ENCODE measurements around the gene RTTN.
"Not testable (repeated sequence)": the region's sequence is repeated elsewhere in the genome, so short reads cannot be mapped to it uniquely, and the experiment has no call there.

The RTTN gene

DNA sequence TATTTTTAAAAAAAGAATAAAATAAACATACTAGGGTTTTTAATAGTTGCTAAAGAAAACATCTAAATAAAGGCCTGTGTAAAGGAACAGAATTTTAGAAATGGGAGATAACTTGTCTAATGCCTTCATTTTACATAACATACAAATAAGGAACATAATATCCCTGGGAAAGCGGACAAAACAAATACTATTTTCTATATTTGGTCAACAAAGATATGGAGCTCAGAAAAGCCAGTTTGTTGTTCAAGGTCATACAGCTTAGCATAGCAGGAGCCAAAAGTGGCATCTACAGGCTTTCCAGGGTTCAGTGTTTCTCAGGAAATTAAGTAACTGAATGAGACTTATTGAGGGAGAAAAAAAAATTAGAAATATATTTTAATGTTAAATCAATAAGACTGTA lies 184.4 kb downstream of the RTTN start:
- no peak for DNase-seq

DNA sequence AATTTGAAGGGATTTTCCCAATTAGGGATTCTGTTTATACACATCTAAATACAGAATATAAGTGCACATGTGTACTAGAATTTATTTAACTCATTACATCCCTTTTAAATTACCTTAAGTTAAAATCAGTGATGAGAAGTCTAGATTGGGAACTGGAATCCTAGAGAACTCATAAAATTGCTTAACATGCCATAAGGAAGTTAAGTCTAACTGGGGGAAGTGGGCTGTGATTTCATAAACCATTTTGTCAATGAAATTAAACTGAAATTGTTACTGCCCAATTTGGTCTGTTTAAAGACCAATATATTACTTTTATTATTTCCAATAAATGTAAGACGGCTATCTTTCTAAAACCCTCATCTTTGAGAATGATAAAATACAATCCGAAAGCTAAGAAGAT lies 185.5 kb downstream of the RTTN start:
- DNase-seq, result no peak

DNA sequence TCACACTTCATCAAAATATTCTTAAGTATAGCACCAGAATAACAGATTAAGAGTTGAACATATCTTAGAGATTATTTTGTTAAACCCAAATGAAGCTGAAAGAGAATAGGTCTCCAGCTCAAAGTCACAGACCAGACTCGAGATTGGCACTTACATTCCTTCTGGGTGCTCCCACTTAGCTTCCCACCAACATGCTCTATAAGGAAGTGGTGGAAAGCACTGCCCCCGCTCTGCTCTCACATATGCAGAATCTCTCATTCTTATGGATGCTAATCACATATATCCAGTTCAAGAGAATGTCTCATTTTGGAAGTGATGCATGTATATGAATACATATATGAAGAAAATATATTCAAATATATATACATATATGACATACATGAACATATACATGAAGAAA lies 186.4 kb downstream of the RTTN start:
- DNase-seq, result no peak

DNA sequence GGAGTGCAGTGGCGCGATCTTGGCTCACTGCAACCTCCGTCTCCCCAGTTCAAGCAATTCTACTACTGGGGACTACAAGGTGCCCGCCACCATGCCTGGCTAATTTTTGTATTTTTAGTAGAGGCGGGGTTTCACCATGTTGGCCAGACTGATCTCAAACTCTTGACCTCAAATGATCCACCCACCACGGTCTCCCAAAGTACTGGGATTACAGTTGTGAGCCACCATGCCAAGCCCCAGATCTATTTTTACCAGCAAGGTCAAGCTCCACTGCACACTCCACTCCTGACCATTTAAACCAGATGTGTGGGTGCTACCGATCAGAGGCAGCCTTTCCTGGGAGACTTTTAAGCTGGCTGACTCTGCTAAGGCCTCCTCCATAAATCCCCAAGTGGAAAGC lies 190.4 kb downstream of the RTTN start:
- DNase-seq, result no peak

DNA sequence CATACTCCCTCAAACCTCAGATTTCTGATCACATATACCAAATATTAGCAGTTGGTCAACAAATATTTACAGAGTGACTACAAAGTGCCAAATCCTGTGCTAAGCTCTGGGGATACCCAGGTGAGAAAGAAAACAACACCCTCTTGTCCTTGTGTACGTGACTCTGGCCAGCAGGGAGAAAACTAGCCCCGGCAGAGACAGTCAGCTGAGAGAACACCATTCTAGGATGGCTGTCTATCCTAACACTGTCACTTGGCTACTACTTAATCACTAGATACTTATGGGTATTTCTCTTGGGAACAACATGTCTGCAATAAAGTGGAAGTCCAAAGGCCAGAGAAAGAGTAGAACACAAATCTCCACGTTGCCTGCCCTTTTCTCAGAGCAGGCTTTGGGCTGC lies 199.9 kb downstream of the RTTN start:
- DNase-seq, result no peak

DNA sequence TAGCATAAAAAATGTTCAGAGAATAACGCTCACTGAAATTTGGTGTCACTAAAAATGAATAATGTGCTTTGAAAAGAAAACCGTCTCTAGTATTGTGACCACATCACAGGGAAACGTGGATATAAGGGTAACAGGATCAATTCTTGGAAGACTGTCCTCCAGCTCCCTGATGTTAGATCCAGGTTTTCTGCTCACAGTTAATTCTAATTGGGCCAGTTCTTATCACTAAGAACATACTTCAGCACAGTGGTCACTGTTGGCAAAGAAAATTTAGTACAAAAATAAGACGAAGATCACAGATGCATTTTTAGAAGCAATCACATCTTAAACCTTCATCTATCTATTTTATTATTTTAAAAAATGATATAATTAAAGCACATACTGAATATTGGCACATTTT lies 200.8 kb downstream of the RTTN start:
- no peak for DNase-seq

DNA sequence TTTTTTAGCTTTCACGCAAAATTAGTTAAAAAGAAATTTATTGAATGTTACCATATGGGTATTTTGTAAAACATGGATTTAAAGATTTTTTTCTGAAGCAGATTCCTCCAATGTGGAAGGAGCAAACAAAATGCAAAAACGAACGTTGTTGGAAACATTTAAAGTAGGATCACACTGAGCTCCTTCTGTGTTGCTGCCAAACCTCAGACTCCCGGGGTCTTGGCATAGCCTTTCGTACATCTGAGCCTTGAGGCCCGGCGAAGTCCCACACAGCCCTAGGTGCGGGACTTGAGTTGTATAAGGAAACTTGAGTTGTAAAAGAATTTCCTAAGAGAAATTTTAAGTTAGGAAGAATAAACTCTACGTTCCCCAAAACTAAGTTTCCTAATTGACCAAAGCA lies 205.8 kb downstream of the RTTN start:
- DNase-seq, result no peak

DNA sequence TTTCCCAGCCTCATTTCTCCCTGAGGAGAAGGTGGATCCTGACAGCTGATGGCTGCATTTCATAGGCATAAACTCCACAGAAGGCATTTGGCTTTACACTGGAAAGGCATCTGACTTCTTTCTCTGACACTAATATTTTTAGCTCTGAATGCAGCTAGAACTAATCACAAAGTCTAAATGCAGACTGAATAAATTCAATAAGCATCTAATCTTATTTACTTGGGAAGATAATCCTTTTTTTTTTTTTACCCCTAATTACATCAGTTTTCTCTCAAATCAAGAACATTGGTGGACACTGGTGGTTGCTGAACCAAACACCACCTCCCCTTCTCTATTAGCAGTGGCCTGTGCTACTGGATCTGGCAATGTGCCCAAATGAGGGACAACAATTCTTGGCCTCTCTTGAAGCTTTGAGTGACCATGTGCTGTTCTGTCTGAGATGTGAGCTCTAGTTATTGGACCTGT lies 206.9 kb downstream of the RTTN start:
- no peak for DNase-seq

DNA sequence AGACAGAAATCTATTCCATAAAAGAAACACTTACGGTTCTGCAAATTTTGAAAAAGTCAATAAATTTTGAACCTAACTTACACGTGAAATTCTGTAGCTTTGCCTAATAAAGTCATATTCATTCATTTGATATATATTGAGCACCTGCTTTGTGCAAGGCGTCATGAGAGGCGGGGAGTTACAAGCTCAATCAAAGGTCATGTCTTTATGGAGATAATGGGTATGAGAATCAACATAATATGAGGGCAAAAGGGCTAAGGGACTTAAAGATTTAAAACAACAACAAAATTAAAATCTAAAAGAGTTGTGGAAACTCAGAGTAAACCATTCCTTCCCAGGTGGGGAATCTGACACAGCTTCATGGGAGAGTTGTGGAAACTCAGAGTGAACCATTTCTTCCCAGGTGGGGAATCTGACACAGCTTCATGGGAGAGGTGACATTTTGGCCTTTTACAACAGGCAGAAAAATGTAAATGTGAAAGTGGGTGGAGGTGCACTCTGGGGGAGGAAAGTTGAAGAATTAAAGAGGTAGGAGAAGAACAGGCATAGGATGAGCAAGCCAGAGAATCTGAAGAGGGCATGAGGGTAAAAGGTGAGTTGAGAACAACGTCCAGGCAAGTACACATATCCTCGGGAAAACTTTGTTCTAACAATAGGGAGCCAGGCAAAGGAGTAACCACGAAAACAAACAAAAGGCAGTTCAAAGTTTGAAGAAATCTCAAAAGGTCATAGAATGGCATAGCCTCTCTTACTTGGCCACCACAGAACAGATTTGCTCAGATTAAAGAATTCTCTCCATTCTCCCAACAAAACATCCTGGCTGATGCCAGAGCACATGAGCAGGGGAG lies 208.3 kb downstream of the RTTN start:
- no peak for DNase-seq

DNA sequence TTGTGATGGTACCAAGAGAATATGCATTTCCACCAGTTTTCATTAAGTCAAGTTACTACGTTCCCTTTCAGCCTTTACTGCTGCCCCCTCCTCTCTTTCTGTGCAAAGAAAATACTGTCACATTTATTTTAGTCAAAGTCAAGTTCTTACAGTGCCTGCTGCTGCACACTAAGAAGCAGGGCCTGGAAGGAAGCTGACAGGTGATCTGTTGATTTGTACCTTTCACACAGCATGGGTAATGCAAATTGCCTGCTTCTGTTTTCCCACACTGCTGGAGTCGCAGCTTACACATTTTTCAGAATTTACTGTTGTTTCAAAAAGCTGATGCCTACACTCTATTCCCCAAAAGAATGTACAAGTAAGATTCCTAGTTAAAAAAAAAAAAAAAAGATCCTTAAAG lies 209.1 kb downstream of the RTTN start:
- no peak for DNase-seq

DNA sequence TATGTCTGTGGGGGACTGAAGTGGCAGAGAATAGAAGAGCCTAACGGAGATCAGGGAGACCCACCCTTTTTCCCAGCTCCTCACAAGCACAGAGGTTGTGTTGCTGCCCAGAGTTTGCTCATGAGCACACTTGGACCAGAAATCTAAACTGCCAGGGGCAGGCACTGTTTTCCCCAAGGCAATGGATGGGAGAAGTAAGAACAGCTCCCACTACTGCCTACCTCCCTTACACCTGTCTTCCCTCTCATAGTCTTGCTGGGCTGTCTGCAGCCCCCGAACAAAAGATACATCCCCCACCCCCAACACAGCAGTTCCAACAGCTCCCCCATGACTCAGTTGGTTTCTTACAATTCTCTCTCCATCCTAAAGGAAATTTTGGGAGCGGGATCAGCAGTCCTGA lies 209.7 kb downstream of the RTTN start:
- DNase-seq, result no peak

DNA sequence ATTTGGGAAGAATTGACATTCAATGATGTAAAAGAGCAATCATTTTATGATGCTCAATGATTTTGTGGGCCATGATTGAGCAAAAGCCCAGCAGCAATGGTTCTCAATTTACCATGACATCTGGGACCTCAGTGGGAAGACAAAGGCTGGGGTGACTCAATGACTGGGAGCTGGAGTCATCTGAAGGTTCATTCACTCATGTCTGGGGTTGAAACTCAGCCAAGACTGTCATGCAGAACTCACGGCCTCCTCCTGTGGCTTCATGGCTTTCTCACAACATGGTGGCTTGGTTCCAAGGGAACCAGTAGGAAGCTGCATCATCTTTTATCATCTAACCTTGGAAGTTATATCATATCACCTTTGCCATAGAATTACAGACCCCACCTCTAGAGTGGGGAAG lies 212.7 kb downstream of the RTTN start:
- no peak for DNase-seq

DNA sequence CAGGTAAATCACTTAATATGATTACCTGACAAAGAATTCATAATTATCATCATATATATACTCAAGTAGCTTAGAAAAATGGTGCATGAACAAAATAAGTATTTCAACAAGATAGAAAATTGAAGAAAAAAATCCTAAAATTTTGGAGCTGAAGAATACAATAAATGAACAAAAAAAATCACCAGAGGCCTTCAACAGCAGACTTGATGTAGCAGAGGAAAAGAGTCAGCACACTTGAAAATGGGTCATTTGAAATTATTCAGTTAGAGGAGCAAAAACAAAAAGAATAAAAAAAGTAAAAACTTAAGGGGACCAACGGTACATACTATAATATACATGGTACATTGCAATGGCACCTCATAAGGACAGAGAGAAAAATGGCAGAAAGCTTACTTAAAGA lies 217.6 kb downstream of the RTTN start:
- no peak for DNase-seq

DNA sequence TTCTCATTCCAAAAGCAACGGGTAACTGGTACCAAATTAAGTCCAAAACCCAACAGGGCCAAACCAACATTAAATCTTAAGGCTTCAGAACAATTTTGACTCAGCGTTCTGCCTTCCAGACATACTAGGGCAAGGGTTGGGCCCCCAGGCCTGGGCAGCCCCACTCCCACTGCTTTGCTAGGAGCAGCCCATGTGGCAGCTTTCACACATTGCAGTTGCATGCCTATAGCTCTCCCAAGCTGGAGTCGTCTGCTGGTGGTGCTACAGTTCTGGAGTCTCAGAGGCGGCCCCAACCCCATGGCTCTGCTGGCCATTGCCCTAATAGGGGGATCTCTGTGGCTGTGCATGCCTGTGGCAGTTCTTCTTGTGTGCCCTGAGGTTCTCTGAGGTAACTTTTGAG lies 220.2 kb downstream of the RTTN start:
- DNase-seq, result no peak

DNA sequence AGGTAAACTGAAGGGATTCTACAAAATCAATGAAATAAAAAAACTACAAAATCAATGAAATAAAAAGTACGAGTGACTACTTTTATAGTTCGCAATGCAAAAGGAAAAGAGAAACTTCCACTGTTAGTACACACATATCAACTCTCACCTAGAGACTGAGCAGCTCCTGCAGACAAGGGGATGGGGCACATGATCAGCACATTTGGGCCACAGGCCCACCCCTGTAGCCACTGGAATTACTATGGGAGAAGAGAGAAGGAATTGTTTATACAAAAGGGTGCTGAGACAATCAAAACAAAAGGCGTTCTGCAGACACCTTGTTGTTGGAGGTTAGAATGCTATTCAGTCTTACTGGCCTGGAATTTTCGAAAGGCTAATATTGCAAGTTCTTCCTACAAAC lies 223.1 kb downstream of the RTTN start:
- DNase-seq, result no peak

DNA sequence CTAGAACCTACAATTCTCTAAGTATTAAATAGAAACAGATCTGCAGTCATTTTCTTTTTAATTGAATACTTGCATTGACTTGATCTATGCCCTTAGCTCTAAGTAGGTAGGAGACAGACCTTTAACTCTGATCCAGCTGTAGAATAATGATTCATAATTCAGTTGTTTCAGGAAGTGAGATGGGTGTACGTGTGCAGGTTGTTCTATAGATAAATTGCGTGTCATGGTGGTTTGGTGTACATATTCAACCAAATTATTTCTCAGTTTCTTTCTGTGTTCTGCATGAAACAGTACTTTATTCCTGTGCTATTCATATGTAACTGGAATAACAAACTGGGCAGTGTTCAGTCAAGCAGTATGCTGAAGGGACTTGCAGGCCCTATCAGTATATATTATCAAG lies 223.5 kb downstream of the RTTN start:
- no peak for DNase-seq

DNA sequence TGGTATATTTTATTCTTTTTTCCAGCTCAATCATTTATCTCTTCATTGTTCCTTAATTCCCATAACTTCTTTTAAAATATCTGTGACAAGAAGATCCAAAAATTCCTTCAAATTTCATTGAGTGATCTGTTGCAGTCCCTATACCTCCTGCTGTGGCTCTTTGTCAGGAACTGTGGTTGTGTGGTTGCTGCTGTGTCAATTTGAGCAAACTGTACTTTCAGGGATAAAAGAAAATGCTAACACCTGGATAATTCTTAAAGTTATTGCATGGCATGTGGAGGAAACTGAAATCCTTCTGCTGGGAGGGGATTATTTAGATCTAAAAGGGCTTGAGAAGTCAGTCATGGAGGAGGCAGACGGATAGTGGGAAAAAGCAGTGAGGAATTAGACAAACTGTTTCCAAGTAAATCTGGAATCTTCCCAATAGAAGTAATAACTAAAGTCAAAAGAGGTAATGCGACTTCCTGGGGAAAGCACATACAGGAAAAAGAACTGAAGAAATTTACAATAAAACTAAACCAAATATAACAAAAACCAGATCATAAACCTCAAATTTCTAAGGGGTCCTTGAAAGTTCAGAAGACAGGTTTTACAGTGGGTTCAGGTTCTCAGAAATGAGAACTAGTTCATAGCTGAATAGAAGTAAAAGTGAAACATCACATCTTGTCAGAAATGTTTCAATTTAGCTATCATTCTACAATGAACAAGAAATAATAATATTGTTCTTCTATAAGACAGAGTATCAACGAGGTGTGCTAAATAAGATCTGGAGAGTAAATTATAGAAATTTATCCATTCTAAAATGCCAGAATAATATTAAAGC lies 224.3 kb downstream of the RTTN start:
- no peak for DNase-seq

DNA sequence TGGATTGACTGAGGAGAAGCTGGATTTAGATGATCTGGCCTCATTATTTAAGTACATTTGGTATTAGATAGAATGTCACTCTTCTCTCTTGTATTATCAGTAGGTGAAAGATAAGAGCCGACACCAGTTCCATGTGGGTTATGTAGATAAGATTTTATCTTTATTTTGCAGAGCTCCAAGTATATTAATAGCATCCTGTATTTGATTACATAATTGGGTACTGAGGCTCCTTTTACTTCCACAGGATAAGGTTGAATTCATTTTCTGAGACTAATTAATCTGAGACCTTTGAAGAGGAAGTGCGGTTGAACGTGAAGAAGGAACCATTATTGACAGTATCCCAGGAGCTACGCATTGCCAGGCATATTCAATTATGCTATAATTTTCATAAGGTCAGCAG lies 225.0 kb downstream of the RTTN start:
- no peak for DNase-seq

DNA sequence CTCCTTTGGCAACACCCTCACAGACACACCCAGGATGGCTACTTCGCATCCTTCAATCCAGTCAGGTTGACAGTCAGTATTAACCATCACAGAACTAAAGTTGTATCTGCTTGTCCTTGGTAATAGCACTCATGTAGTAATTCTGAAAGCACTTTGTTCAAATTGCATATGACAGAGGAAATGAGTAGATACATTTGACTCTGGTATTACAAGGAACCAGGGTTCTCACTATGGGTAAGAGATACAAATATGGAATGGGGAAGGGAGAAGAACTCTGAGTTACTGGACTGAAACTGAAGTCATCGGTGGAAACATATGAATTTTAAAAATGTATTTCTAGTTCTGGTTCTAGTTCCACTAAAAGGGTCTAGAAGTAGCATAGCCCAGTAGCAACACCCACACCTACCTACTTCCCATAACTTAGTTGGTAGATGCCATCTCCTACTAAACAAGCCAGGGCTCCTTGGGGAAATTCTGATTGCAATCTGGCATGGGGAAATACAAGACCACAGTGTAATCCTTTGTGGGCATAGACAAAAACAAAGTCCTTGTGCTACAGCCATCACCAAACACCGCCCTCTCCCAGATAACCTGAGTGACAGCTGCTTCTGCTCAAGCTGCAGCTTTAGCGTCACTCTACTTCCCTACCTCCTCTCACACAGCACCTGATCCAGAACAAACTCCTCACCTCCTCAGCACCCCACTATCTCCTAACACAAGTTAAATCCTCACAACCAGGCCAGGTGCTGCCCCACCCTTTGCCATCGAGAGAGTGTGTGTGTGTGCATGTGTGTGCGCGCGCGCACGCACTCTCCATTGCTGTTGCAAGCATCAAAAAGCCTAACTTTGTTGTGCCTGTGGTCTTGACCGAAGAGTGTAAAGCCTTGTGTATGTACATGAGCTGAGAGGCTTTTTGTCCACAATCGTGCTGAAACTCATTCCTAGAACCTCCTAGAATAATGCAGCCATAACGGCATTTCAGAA lies 226.5 kb downstream of the RTTN start:
- DNase-seq, result no peak

DNA sequence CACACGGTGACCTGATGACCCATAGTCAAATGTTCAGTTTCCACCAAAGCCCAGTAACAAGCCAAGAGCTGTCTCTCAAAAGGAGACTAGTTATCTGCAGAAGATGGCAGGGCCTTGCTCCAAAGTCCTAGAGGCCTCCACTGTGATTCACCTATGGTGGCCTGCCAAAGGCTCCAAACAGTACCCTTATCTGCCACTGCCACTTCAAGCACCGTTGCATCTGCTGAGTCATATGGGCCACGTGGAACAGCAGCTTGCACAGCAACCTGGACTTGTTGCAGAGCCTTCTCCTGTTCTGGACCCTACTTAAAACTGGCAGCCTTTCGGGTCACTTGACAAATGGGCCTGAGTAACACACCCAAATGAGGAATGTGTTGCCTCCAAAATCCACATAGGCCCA lies 230.2 kb downstream of the RTTN start:
- not testable (repeated sequence) for DNase-seq

DNA sequence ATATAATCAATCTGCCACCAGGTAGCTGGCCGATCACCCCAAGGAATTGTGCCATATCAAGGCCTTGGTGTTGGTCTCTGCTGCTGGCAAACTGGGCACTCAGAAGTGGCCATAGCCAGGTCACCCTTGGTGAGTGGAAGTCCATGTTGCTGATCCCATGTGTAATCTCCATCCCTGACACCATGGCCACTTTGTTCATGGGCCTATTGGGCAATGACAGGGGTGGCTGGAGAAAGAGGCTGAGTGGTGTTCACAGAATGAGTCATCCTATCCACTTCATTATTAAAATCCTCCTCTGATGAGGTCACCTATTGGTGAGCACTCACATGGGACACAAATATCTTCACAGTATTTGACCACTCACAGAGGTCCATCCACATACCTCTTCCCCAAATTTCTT lies 231.1 kb downstream of the RTTN start:
- no peak for DNase-seq

DNA sequence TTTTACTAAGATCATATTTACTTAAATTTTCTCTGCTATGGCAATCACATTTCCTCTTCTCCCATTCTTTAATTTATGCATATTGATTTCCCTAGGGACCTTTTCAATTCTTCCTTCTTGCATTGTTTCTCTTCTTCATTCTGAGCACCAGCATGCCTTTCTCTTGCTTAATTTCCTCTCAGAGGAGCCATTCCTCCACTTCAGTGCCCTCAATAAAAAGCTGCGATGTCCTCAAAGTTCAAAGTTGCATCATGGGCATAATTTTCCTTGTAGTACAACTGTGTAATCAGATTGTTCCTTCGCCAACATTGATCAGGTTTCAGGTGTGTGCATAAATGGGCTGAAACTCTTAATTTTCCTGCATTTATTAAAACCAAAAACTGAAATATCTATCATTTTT lies 236.0 kb downstream of the RTTN start:
- DNase-seq, result no peak

DNA sequence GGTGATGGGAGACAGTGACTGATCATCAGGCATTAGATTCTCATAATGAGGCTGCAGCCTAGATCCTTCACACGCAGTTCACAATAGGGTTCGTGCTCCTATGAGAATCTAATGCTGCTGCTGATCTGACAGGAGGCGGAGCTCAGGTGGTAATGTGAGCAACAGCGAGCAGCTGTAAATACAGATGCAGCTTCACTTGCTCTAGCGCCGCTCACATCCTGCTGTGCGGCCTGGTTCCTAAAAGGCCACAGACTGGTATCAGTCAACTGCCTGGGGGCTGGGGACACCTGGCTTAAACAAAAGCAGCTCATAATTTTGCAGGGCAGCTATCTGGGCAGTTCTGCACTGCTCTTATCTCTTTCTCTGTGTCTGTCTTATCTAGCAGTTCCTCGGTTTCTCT lies 237.4 kb downstream of the RTTN start:
- no peak for DNase-seq

All from right forelimb (tissue), 1 donor.